Skeletal muscle tissue (tissue), 4 donors: ENCODE data around the gene NEURL1B. TPM values are rescaled to one million over a fixed set of nuclear protein-coding genes. Genes with fewer than 3 reads are reported as not detected.
A peak's percentile ranks its signal among the peaks of the same experiment; 100 is the strongest.

Experiments used
- H3K27ac ChIP-seq: one replicate; pipeline ENCODE4 v1.7.0; 2013; ENCODE audit warnings: mild to moderate bottlenecking, low read depth, low read length, inconsistent platforms
- H3K27me3 ChIP-seq, 3 donors: one replicate each; pipeline ENCODE4 v1.7.0; 2013; ENCODE audit warnings: low read length in 3 of 3; ENCODE audit not compliant: control insufficient read depth in 3 of 3, insufficient read depth in 3 of 3
- H3K36me3 ChIP-seq, 3 donors: one replicate each; pipeline ENCODE4 v1.7.0; 2013; ENCODE audit warnings: low read length in 3 of 3; ENCODE audit not compliant: control insufficient read depth in 3 of 3, insufficient read depth in 3 of 3
- H3K4me1 ChIP-seq, 3 donors: one replicate each; pipeline ENCODE4 v1.7.0; 2013; ENCODE audit warnings: low read length in 3 of 3, mild to moderate bottlenecking in 3 of 3; ENCODE audit not compliant: control insufficient read depth in 3 of 3, insufficient read depth in 3 of 3
- H3K4me3 ChIP-seq, 3 donors: one replicate each; pipeline ENCODE4 v1.7.0; 2013; ENCODE audit warnings: low read length in 3 of 3
- H3K9ac ChIP-seq, 3 donors: one replicate each; pipeline ENCODE4 v1.7.0; 2013; ENCODE audit warnings: low read length in 3 of 3, mild to moderate bottlenecking in 3 of 3, moderate library complexity in 2 of 3, low read depth in 1 of 3
- H3K9me3 ChIP-seq, 3 donors: one replicate each; pipeline ENCODE4 v1.7.0; 2013; ENCODE audit warnings: low read length in 3 of 3; ENCODE audit not compliant: control insufficient read depth in 3 of 3
- total RNA-seq: library from RNA; depleted of rRNA; stranded (reverse); fragments of >200 nt; gene quantifications from one replicate; pipeline ENCODE4 v1.2.3, GENCODE V29; 2014
- donor health status: Osteomylitis.

NEURL1B gene
- total RNA-seq, 1 donor from 2014 or later: 23.0 TPM

DNA sequence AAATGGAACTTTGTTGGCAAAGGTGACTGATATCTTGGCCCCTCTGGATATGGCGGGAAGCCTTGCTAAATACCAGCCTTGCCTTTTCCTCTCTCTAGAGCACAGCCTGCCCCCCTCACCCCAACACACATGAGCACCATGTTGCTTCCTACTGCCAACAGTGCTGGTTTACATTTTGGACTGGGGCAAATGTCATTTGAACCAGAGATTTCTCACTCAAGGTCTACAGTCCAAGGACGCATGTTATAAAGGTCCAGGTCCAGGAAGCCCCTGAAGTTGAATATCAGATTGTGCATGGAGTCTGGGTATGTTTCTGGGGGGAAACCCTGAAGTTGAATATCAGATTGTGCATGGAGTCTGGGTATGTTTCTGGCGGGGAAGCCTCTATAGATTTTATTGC, 19.9 kb downstream of the NEURL1B start:
- H3K27me3 ChIP-seq: no peaks in the 10 kb centered on the region
- no peak overlapping the region for H3K4me3 ChIP-seq
- H3K27ac ChIP-seq: peak overlapping the region; percentile 68
- H3K9me3 ChIP-seq: no peaks in the 10 kb centered on the region
- peak overlapping the region in 1 of 3 donors; percentile 12 for H3K9ac ChIP-seq
- H3K36me3 ChIP-seq: peaks cover 0 to 3% (median 0%) of the 10 kb centered on the region in 3 donors
- peaks cover 44 to 57% (median 48%) of the 10 kb centered on the region in 3 donors for H3K4me1 ChIP-seq

DNA sequence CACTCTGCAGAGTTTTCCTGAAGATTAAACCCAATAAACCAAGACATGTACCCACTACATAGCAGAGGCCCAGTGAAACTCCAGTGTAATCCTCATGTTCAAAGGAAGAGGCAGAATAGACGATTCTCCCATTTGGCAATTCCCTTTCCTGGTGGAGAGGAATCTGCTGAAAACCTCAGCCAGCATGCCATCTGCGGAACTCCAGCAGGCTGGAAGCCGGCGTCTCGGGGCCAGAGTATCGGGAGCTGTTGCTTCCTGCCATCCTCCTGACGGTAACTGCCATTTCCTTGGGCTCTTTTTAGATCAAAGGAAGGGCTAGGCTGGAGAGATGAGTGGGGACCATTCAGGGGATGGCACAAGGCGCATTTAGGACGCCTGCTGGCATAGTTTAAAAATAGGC, 20.5 kb downstream of the NEURL1B start:
- Histone ChIP-seq H3K36me3 (peaks cover 0 to 3% (median 0%) of the 10 kb centered on the region in 3 donors), H3K9ac (peak overlapping the region in 1 of 3 donors; percentile 12), H3K27me3 (no peaks in the 10 kb centered on the region), H3K4me3 (no peak overlapping the region), H3K9me3 (no peaks in the 10 kb centered on the region), H3K27ac (no peak overlapping the region), H3K4me1 (peaks cover 44 to 61% (median 48%) of the 10 kb centered on the region in 3 donors)

DNA sequence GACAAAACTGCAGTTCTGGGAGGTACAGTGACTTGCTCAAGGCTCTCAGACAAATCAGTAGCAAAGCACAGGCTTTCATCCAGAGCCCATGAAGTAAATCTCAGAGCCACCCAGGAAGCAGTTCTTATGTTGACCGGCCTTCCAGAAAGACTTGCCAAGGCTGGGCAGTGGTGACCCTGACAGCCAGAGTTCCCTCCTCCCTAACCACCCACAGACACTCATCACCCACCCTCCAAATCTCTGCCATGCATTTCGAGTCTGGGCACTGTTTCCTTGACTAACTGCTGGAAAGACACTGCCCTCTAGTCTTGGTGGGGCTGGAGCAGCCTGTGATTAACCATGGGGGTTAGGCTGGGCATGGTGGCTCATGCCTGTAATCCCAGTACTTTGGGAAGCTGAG, 21.5 kb downstream of the NEURL1B start:
- Histone ChIP-seq H3K27me3 (no peaks in the 10 kb centered on the region), H3K27ac (no peak overlapping the region), H3K4me3 (no peak overlapping the region), H3K36me3 (peaks cover 0 to 3% (median 0%) of the 10 kb centered on the region in 3 donors), H3K9ac (no peak overlapping the region), H3K4me1 (peaks cover 44 to 60% (median 45%) of the 10 kb centered on the region in 3 donors), H3K9me3 (no peaks in the 10 kb centered on the region)

DNA sequence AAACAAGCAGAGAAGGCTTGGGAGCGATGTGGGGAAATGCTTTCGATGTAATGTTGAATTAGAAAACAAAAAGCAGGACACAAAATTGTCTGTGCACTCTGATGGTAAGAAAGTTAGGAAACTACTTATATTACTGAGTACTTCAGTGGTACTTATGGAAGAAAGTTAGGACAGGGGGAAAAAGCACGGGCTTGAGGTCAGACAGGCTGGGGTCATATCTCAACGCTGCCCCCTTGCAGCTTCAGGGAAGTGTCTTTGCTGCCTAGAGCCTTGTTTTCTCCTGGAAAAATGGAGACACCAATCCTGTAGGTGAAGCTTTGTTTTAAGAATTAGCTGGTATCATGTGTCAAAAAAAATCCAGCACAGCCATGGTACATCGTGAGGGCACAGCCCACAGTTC, 23.0 kb downstream of the NEURL1B start:
- H3K27ac ChIP-seq: no peak overlapping the region
- H3K27me3 ChIP-seq: no peaks in the 10 kb centered on the region
- H3K36me3 ChIP-seq: no peaks in the 10 kb centered on the region
- H3K9me3 ChIP-seq: no peaks in the 10 kb centered on the region
- H3K9ac ChIP-seq: no peak overlapping the region
- H3K4me3 ChIP-seq: no peak overlapping the region
- peaks cover 41 to 58% (median 45%) of the 10 kb centered on the region in 3 donors for H3K4me1 ChIP-seq

DNA sequence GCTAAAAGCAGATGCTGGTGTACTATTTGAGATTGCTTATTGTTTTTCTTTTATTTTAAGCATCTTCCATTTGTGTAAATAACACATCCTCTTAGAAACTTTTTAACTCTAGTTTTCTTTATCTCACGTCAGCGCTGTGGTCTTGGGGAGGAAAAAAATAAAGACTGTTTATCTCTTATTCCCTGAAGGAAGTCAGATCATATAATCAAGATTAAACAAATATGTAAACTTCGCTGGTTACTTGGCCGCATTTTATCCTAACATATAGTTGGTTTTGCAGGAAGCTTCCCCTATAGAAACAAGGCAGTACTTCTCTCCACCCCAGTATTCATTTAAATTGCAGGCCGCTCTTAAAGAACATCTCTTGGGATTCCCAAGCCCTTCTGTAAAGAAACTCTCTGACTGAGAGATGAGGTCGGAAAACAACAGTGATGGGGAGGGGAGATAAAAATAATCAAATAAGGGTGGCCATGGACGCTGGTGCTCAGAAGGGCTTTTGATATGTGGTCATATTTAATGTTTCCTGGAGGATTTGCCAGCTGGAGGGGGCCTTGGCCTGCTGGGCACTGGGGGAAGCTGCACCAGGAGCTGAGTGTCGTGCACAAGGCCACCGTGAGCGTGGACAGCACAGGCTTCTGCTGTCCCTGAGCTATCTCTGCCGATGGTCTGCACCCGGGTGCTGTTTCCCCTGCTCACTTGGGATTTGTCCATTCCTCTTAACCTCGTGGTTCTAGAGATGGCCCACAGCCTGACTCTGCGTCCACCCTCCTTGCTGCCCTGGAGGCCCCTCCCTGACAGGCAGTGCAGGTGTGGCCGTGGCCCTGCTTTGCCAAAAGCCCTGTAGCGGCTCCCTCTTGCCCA, 23.8 kb downstream of the NEURL1B start:
- Histone ChIP-seq H3K4me1 (peaks cover 32 to 49% (median 37%) of the 10 kb centered on the region in 3 donors), H3K27me3 (no peaks in the 10 kb centered on the region), H3K27ac (no peak overlapping the region), H3K4me3 (no peak overlapping the region), H3K9me3 (no peaks in the 10 kb centered on the region), H3K36me3 (peaks cover 0 to 2% (median 0%) of the 10 kb centered on the region in 3 donors), H3K9ac (no peak overlapping the region)

DNA sequence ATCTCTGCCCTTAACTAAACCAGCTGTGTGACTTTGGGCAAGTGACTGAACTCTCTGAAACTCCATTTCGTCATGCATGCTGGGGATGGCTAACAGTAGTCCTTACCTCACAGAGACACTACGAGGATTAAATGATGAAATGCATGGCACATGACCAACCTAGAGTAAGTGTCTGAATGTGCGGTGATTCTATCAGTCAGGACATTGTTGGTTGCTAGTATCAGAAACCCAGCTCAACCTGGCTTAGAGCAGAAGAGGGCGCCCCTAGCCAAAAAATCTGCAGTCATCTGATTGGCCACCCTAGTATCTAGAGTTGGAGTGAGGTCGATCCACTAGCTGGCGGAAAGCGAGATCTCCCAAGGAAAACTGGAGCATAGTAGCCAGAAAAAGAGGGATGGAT, 25.2 kb downstream of the NEURL1B start:
- Histone ChIP-seq H3K27me3 (no peaks in the 10 kb centered on the region), H3K4me1 (peaks cover 23 to 39% (median 27%) of the 10 kb centered on the region in 3 donors), H3K4me3 (no peak overlapping the region), H3K27ac (no peak overlapping the region), H3K36me3 (peaks cover 0 to 2% (median 0%) of the 10 kb centered on the region in 3 donors), H3K9me3 (no peaks in the 10 kb centered on the region), H3K9ac (no peak overlapping the region)

DNA sequence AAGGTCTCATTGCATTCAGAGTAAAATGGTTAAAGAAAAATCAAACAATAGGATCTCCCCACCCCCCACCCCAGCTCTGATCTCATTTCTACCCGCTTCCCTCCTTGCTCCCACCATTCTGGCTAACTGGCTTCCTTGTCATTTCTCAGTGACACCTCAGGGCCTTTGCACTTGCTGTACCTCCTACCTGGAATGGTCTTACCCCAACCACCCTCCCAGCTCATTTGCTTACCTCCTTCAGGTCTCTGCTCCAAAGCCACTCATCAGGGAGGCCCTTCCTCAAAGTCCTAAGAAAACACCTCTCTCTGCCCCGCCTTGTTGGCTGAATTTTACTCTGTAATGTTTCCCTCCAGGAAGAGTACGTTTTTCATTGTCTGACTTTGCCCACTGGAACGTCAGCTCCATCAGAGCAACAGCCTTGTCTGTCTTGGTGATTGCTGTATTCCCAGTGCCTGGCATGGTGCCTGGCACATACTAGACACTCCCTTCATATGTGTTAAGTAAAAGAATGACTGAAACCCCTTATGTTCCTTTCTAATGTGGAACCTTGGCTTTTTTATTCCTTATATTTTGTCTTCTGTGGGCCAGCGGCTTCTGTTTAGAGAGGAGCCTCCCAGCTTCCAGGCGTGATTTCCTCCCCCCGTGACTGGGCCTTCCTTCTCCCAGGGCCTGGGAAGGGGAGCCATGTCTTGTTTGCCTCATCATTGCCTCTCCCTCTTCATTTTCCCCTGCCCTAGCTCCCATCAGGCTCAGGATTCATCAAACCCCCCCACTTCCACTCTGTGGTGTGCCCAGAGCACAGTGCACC, 26.9 kb downstream of the NEURL1B start:
- H3K27me3 ChIP-seq: no peaks in the 10 kb centered on the region
- peaks cover 0 to 2% (median 2%) of the 10 kb centered on the region in 3 donors for H3K36me3 ChIP-seq
- H3K27ac ChIP-seq: peak overlapping the region; percentile 47
- peaks cover 13 to 27% (median 18%) of the 10 kb centered on the region in 3 donors for H3K4me1 ChIP-seq
- no peak overlapping the region for H3K4me3 ChIP-seq
- H3K9me3 ChIP-seq: no peaks in the 10 kb centered on the region
- no peak overlapping the region for H3K9ac ChIP-seq

DNA sequence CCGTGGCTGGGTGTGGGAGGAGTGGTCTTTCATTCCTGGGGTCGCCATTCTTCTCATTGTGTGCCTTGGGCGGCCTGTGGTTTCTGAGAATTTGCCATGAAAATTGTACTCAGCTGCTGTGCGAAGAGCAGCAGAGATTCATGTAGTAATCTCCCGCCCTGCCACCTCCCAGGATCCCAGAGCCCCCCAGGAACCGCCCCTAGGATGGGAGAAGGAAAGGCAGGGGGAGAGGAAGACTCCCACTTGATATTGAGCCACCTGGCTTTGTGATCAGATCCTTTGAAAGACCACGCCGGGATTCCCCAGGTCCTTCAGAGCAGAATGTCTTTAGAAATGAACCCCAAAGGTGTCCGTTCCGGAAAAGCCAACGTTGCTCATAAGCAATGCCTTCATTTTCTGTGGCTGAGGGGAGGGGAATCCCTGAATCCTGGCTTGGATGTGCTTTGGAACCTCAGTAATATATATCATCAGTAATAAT, 27.6 kb downstream of the NEURL1B start:
- Histone ChIP-seq H3K4me1 (peaks cover 13 to 27% (median 18%) of the 10 kb centered on the region in 3 donors), H3K9ac (no peak overlapping the region), H3K27ac (peak overlapping the region; percentile 47), H3K4me3 (no peak overlapping the region), H3K27me3 (no peaks in the 10 kb centered on the region), H3K9me3 (no peaks in the 10 kb centered on the region), H3K36me3 (peaks cover 0 to 2% (median 2%) of the 10 kb centered on the region in 3 donors)

DNA sequence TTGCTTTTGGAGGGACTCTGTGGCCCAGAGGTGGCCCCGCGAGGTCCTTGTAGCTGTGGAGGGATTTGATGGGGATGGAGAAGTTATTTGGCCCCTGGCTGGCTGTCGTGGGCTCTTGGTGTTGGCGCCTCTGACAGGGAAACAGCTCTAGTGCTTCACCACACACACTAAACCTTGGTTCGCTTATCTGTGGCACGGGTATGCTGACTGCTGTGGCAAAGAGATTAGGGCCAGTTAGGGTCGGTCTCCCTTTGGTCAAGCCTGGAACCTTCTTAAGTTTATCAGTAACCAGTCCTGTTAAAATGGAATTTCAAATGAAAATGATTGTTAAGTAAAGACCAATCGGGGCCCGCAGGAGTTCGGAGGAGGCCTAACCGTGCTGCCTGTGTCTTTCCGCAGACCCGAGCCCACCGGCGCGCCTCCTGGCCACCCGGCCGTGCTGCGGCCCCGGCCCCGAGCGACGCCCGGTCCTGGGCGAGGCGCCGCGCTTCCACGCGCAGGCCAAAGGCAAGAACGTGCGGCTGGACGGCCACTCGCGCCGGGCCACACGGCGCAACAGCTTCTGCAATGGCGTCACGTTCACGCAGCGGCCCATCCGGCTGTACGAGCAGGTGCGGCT, 28.4 kb downstream of the NEURL1B start:
- no peak overlapping the region for H3K9ac ChIP-seq
- H3K4me3 ChIP-seq: no peak overlapping the region
- peaks cover 13 to 27% (median 18%) of the 10 kb centered on the region in 3 donors for H3K4me1 ChIP-seq
- H3K27ac ChIP-seq: no peak overlapping the region
- peaks cover 0 to 2% (median 2%) of the 10 kb centered on the region in 3 donors for H3K36me3 ChIP-seq
- H3K27me3 ChIP-seq: no peaks in the 10 kb centered on the region
- H3K9me3 ChIP-seq: no peaks in the 10 kb centered on the region
